ENCODE measurements around the gene DCLK2.

DCLK2 gene

DNA sequence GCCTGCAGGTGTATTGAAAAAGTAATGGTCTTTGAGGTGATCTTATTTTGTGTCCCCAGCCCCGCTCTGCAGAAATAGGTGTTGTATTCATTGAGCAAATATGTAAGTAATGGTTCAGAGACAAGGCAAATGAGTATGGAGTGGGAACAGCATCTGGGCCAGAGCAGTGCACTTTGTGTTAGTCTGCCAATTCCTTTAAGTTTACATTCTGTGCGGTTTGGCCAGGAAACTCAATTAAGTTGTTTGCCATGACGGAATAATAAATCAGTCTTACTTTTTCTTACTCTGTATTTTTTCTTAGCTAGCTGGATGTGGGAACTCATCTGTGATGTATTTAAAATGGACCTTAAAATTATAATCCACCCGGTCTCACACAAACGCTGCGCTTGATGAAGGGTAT lies 12.6 kb downstream of the DCLK2 start:
- H3K4me3 ChIP-seq (ENCODE audit: low read depth, low read length): no peak overlapping the region
- no peak for DNase-seq (ENCODE audit: low read depth)
- TF ChIP-seq, protein P1, sequence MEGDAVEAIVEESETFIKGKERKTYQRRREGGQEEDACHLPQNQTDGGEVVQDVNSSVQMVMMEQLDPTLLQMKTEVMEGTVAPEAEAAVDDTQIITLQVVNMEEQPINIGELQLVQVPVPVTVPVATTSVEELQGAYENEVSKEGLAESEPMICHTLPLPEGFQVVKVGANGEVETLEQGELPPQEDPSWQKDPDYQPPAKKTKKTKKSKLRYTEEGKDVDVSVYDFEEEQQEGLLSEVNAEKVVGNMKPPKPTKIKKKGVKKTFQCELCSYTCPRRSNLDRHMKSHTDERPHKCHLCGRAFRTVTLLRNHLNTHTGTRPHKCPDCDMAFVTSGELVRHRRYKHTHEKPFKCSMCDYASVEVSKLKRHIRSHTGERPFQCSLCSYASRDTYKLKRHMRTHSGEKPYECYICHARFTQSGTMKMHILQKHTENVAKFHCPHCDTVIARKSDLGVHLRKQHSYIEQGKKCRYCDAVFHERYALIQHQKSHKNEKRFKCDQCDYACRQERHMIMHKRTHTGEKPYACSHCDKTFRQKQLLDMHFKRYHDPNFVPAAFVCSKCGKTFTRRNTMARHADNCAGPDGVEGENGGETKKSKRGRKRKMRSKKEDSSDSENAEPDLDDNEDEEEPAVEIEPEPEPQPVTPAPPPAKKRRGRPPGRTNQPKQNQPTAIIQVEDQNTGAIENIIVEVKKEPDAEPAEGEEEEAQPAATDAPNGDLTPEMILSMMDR (conservative IDR thresholded peaks at IDR 0.05; ENCODE audit: low read depth, low read length): no peak

DNA sequence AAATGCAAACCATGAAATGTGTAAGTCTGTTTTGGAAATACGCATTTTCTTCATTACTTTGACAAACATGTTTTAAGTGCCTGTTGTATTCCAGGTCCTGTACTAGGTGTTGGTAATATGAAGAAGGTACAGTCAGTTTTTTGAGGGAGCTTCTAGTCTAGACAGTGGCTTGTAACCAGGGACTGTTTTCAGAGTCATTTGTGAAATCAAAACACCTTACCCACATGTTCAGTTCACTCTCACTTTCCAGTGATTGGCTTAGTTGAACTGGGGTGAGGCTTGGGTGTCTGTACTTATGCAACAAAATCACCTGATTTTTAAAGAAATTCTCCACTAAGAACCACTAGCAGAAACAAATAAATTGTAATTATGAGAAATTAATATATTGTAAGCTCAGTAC lies 16.4 kb downstream of the DCLK2 start:
- DNase-seq (ENCODE audit: low read depth): no peak
- H3K4me3 ChIP-seq (ENCODE audit: low read depth, low read length): no peak overlapping the region
- TF ChIP-seq, protein P1 (conservative IDR thresholded peaks at IDR 0.05; ENCODE audit: low read depth, low read length): no peak

DNA sequence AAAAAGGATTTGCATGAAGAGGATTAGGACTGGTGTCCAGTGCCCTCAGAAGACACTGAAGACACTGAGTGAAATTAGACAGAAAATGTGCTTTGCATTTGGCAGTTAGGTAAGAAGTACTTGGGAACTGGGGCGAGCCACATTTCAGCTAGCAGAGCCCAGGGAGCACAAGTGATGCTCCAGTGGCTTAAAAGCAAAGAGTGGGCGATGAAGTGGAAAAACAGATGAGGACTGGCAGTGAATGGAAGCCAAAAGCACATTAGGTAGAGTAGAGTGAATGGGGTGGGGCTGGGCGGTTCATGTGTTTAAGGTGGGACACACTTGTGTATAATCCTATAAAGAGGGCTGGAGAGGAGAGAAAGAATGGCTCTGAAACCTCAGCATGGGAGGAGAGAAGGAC lies 18.4 kb downstream of the DCLK2 start:
- TF ChIP-seq, protein P1 (conservative IDR thresholded peaks at IDR 0.05; ENCODE audit: low read depth, low read length): no peak
- H3K4me3 ChIP-seq (ENCODE audit: low read depth, low read length): no peak overlapping the region
- DNase-seq (ENCODE audit: low read depth): no peak

DNA sequence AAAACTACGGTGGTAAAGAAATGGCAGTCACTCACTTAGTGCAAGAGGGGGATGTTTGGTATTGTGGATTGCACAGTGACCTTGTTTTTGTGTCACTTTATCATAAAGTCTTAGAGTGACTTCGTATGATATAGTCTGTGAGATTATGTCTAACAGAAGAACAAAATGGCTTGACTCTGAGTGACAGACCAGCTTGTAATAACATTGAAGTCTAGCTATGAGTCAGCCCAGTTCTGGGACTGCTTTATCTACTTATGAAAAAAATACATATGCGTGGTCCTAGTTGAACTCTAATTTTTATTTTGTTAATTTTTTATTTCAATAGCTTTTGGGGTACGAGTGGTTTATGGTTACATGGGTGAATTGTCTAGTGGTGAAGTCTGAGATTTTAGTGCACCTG lies 20.0 kb downstream of the DCLK2 start:
- DNase-seq (ENCODE audit: low read depth): peak; percentile 57
- H3K4me3 ChIP-seq (ENCODE audit: low read depth, low read length): no peak overlapping the region
- TF ChIP-seq, protein P1 (conservative IDR thresholded peaks at IDR 0.05; ENCODE audit: low read depth, low read length): no peak

DNA sequence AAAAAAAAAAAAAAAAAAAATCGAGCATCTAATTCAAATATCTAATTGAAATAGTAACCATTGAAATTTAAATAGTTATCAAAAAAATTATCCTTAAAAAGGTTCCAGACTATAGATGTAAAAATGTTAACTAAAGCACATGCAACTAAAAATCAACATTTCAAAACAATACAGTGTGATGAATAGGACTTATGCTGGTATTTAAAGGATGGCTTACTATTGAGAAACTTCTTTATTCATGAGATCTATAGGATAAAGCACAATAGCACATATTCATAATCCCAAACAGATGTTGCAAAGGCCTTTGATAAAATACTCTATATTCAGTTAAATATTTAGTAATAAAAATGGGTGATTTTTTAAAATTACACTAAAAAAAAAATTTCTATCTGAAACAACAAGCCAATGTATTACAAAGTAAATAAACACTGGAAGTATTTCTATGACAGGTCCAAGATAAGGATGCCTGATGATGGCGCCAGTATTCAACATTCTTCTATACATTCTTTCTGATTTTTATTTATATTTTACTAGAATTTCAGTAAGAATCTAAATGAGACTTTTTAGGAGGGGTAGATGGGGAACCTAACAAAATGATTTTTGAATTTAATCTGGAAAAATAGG lies 26.3 kb downstream of the DCLK2 start:
- DNase-seq (ENCODE audit: low read depth): peak; percentile 45
- TF ChIP-seq, protein P1 (conservative IDR thresholded peaks at IDR 0.05; ENCODE audit: low read depth, low read length): no peak
- no peak overlapping the region for H3K4me3 ChIP-seq (ENCODE audit: low read depth, low read length)

DNA sequence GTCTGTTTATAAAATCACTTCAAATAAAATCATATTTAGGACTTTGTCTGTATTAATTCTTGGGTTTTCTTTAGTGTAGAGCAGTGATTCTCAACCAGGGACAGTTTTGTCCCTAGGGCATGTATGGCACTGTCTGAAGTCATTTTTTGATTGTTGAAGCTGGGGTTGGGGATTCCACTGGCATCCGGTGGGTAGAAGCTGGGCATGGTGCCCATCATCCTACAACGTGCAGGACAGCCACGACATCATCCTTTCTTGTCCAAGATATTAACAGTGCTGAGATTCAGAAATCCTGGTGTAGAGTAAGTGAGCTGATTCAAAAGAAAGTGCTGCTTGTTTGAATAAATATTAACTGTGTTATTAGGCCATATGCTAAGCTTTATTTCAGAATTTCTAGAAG lies 28.6 kb downstream of the DCLK2 start:
- TF ChIP-seq, protein P1 (conservative IDR thresholded peaks at IDR 0.05; ENCODE audit: low read depth, low read length): no peak
- DNase-seq (ENCODE audit: low read depth): no peak
- no peak overlapping the region for H3K4me3 ChIP-seq (ENCODE audit: low read depth, low read length)

DNA sequence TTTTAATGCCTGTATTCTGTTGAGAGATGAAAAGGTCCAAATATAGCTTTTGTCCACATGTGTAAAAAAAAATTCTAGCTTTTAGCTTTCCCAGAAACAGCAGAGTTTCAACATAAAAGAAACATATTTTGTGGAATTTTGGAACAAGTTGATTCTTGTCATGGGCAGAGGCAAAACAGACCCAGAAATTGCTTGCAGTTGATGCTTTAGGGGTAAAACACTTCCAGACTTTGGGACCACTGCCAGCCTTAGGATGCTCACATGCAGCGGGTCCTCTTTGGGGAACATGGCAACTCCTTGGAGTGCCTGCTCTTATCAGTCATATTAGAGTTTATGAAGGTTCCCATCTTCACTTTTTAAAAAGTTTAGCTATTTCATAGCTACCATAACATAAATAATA lies 30.4 kb downstream of the DCLK2 start:
- TF ChIP-seq, protein P1 (conservative IDR thresholded peaks at IDR 0.05; ENCODE audit: low read depth, low read length): no peak
- DNase-seq (ENCODE audit: low read depth): no peak
- no peak overlapping the region for H3K4me3 ChIP-seq (ENCODE audit: low read depth, low read length)
